LNCAP (cell line): ENCODE data around the gene FGFR2.

Experiments used
- CTCF ChIP-seq: fragments of 450-650 bp; IDR thresholded peaks from 2 replicates; pipeline ENCODE4 v1.5.1; 2017; ENCODE audit warnings: mild to moderate bottlenecking

FGFR2 gene

GRCh38 chr10:121558238-121558637 lies 40.0 kb downstream of the FGFR2 start:
- no peak for TF ChIP-seq CTCF

- TF ChIP-seq CTCF: no peak
These were observed 41.2 kb downstream of the FGFR2 start for GRCh38 chr10:121556918-121557573.

GRCh38 chr10:121556455-121556854 lies 41.8 kb downstream of the FGFR2 start:
- no peak for TF ChIP-seq CTCF

GRCh38 chr10:121553511-121554264 lies 44.6 kb downstream of the FGFR2 start:
- TF ChIP-seq CTCF: no peak

GRCh38 chr10:121552746-121553145 lies 45.5 kb downstream of the FGFR2 start:
- TF ChIP-seq CTCF: no peak

- no peak for TF ChIP-seq CTCF
These were observed 46.9 kb downstream of the FGFR2 start for GRCh38 chr10:121551210-121551885.

GRCh38 chr10:121544301-121544869 lies 53.9 kb downstream of the FGFR2 start:
- TF ChIP-seq CTCF: no peak
